NOMO-1 treated with DMSO at 0.1 percent for 48 hours (cell line): Measurements from ENCODE around the gene SPIN2A.
"Not testable (repeated sequence)": the region's sequence is repeated elsewhere in the genome, so short reads cannot be mapped to it uniquely, and the experiment has no call there.

Experiments used
- DNase-seq: peaks from one replicate; lab custom pipeline; 2025; ENCODE audit not compliant: unreplicated experiment; lab: John Stamatoyannopoulos, UW

Gene SPIN2A

DNA sequence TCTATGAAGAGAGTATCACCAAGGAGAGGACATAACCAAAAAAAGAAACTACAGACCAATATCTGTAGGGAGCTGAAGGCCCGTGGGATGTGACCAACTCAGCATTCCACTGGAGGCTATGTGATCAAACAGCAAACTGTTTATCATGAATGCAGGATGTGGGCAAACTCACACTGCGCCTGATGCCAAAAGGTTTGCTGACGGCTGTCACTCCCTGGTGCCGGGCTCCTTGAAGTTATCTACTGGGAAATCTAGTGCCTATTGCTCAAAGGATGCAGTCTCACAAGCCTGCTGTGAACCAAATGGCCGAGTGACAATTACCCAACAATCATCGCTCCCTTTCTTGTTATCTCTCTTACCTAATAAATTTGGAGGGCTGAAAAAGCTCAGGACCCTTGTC is 34.3 kb downstream of the SPIN2A start:
- not testable (repeated sequence) for DNase-seq
